Measurements from ENCODE around the gene NKAPD1. TPM values are rescaled to one million over a fixed set of nuclear protein-coding genes. Genes with fewer than 3 reads are reported as not detected.

NKAPD1 gene
- total and polyA plus RNA-seq, 9 of the 15 experiments (the other 6 are each of a cell fraction or from before 2014, with no cell fraction given) = 14.1 to 73.5 (median 29.3) TPM

DNA sequence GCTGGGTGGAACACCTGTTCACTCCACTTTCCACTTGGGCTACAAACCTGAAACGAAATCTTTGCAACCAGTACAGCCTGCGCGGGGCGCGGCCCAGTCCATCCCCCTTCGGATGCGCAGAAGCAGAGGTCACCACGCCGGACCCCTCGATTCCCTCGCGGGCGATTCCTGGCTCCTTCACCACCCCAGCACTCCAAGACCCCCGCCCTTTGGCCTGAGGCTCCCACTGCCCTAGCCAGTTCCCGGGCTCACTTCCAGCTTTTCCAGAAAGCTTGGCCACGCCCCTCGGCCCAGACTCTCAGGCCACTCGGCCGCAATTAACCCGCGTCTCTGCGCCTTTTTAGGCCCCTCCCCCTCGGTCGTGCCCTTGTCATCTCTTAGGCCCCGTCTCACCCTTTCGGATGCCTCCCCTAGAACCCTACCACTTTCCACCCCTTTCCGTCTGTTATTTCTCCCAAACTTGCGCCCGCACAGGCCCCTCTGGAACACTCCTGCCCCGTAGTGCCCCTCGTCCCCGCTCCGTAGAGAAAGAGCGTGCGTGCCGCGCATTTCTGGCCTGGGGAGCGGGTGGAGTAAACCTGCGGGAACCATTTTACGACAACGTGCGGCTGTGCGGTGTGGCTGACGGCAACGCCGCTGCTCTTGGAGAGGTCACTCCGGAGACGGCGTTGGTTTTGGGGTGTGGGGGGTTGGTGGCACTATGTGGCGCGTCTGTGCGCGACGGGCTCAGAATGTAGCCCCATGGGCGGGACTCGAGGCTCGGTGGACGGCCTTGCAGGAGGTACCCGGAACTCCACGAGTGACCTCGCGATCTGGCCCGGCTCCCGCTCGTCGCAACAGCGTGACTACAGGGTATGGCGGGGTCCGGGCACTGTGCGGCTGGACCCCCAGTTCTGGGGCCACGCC lies 49.1 kb upstream of the NKAPD1 start, which contains the start of gene DLAT (continued):
- TF ChIP-seq CLOCK (CRISPR knock-in tag; IDR thresholded peaks at IDR 0.05; ENCODE audit: borderline replicate concordance) (no peak), BRD9 (IDR thresholded peaks at IDR 0.05; ENCODE audit: low read depth, partially characterized antibody) (peak; percentile 86), RAD21 (CRISPR knock-in tag; conservative IDR thresholded peaks at IDR 0.05 in 1 of 2, IDR thresholded peaks at IDR 0.05 in 1 of 2) (0 out of 4 replicates have a peak, but pooled peaks of 1 of the 2 experiments have one; percentile 13), HNRNPK (IDR thresholded peaks at IDR 0.05; ENCODE audit: low read depth, low read length, poor library complexity, severe bottlenecking) (no peak), RNF2 (IDR thresholded peaks at IDR 0.05) (peak; percentile 80), ARID2 (IDR thresholded peaks at IDR 0.05) (no peak), ZBTB43 (CRISPR knock-in tag; IDR thresholded peaks at IDR 0.05) (no peak), TAF9B (IDR thresholded peaks at IDR 0.05; ENCODE audit: partially characterized antibody) (peak; percentile 93), MYBL2 (IDR thresholded peaks at IDR 0.05; ENCODE audit: low read depth) (no peak), MYBL2 (CRISPR knock-in tag; IDR thresholded peaks at IDR 0.05; ENCODE audit: borderline replicate concordance) (no peak), SMARCA5 (IDR thresholded peaks at IDR 0.05) (no peak), ZNF232 (CRISPR knock-in tag; IDR thresholded peaks at IDR 0.05) (no peak; the same call in 1 of the 2 replicates), ZHX1 (conservative IDR thresholded peaks at IDR 0.05; ENCODE audit: low read length) (no peak), KAT8 (IDR thresholded peaks at IDR 0.05; ENCODE audit: low read depth) (no peak), RAD51 (IDR thresholded peaks at IDR 0.05; ENCODE audit: borderline replicate concordance, low read depth) (no peak)
- TF ChIP-seq, protein P1, sequence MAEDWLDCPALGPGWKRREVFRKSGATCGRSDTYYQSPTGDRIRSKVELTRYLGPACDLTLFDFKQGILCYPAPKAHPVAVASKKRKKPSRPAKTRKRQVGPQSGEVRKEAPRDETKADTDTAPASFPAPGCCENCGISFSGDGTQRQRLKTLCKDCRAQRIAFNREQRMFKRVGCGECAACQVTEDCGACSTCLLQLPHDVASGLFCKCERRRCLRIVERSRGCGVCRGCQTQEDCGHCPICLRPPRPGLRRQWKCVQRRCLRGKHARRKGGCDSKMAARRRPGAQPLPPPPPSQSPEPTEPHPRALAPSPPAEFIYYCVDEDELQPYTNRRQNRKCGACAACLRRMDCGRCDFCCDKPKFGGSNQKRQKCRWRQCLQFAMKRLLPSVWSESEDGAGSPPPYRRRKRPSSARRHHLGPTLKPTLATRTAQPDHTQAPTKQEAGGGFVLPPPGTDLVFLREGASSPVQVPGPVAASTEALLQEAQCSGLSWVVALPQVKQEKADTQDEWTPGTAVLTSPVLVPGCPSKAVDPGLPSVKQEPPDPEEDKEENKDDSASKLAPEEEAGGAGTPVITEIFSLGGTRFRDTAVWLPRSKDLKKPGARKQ (CRISPR knock-in tag; IDR thresholded peaks at IDR 0.05) = no peak
- TF ChIP-seq, protein P2, sequence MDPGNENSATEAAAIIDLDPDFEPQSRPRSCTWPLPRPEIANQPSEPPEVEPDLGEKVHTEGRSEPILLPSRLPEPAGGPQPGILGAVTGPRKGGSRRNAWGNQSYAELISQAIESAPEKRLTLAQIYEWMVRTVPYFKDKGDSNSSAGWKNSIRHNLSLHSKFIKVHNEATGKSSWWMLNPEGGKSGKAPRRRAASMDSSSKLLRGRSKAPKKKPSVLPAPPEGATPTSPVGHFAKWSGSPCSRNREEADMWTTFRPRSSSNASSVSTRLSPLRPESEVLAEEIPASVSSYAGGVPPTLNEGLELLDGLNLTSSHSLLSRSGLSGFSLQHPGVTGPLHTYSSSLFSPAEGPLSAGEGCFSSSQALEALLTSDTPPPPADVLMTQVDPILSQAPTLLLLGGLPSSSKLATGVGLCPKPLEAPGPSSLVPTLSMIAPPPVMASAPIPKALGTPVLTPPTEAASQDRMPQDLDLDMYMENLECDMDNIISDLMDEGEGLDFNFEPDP (CRISPR knock-in tag; IDR thresholded peaks at IDR 0.05) = peak; percentile 50; the same call in 1 of the 2 replicates
